IPS-18c (cell line): ENCODE results near the gene KIAA0319L.

Experiments used
- H3K4me3 ChIP-seq: 2 replicates; pipeline ENCODE4 v1.7.0; 2013; ENCODE audit warnings: low read depth, mild to moderate bottlenecking, low read length, moderate library complexity; ENCODE audit not compliant: insufficient read depth
- H3K9me3 ChIP-seq: one replicate; pipeline ENCODE4 v1.6.1; 2013; ENCODE audit warnings: mild to moderate bottlenecking, low read length, moderate library complexity; ENCODE audit not compliant: control insufficient read depth, insufficient read depth

KIAA0319L gene

DNA sequence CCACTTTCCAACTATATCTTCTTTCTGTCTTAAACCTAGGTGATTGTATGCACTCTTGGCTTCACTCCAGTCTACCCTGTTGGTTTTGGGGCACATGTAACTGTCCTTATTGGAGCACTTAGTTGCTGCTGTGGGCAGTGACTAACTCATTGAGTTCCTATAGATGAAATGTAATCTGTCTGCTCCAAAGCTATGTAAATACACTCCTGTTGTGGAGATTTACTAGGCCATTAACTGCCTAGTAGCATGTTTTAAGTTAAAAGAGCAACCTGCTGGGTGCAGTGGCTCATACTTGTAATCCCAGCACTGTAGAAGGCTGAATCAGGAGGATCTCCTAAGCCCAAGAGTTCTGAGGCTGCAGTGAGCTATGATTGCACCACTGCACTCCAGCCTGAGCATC is 151.1 kb downstream of the KIAA0319L start:
- no peak overlapping the region for H3K4me3 ChIP-seq
- no peaks in the 10 kb centered on the region for H3K9me3 ChIP-seq

DNA sequence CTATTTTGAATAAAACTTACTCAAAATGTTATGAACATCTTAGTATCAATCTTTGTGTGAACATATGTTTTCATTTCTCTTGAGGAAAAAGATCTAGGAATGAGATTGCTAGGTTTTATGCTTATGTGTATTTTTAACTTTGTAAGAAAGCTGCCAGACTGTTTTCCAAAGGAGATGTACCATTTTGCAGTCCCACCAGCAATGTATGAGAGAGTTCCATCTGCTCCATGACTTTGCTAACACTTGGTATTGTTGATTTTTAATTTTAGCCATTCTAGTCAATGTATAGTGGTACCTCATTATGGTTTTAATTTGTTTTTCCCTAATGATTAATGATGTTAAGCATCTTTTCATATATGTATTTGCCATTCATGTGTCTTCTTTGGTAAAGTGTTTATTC is 156.2 kb downstream of the KIAA0319L start:
- Histone ChIP-seq H3K9me3 (no peaks in the 10 kb centered on the region), H3K4me3 (no peak overlapping the region)

DNA sequence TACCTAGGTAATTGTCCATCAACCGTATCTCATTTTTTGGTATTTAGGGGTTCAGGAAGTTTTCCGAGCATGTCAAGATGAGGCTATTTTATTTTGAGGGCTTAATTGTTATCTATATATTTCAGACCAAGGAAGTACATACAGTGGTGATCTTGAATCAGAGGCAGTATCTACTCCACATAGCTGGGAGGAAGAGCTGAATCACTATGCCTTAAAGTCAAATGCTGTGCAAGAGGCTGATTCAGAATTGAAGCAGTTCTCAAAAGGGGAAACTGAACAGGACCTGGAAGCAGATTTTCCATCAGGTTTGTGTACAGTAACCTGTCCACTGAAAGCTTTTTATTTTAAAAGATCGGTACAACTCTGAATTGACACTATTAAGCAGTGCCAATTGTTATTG is 158.5 kb downstream of the KIAA0319L start:
- Histone ChIP-seq H3K9me3 (no peaks in the 10 kb centered on the region), H3K4me3 (no peak overlapping the region)

DNA sequence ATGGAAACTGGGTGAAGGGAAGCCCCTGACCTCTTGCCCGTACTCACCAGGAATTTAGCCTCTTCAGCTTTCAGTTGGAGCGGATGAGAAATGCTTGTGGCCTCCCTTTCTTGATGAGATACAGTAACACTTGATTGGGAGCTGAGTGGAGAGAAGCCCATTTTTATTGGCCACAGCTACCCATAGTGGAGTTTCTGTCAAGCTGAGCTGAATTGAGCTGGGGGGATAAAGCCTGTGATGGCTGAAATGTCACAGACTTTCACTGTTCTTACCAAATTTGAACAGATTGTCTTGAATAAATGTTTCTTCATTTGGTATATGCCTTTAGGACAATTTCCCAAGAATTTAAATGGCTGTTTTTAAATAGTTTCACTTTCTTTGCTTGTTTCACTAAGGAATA is 162.8 kb downstream of the KIAA0319L start:
- no peak overlapping the region for H3K4me3 ChIP-seq
- H3K9me3 ChIP-seq, result no peaks in the 10 kb centered on the region

DNA sequence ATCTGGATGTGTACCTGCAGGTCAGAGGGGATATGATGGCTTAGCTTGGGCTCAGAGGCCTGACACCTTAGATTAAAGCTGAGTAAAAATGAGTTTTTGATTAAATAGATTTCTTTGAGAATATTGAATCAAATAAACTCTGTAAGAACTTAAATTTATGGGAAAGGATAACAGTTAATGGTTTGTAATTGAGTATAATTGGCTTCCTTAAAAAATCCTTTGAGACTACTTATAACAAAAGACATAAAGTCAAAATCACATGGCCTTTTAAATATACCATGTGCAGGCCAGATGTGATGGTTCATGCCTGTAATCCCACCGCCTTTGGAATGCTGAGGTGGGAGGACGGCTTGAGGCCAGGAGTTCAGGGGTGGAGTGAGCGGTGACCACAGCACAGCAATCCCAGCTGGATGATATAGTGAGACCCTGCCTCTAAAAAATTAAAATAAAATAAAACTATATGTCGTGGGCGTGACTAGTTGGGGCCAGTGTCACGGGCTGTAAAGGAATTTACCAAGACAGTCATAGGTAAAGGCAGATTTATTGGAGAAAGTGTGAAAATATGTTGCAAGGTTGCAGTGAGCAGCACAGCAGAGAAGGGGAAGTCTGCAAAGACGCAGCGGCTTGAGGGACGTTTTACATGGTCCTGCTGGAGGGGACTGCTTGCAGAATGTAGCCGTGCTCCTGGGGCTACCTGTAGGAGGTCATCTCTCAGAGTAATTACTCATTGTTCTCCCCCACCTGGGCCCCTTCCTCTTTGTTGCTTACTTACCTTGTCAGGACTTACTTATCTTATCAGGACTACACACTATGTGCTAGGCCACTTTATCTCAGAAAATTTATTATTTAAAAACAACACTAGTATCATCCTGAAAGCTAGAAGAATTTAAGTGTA is 166.4 kb downstream of the KIAA0319L start:
- no peaks in the 10 kb centered on the region for H3K9me3 ChIP-seq
- no peak overlapping the region for H3K4me3 ChIP-seq

DNA sequence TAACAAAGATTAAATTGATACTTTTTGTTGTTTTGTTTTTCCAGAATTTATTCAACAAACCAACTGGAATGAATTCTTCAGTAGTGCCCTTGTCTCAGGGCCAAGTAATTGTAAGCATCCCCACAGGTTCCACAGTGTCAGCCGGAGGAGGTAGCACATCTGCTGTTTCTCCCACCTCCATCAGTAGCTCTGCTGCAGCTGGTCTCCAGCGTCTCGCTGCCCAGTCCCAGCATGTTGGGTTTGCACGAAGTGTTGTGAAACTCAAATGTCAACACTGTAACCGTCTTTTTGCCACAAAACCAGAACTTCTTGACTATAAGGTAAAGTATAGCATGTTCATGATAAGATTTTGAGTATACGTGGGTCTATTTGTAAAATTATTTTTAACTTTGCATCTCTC is 170.2 kb downstream of the KIAA0319L start:
- H3K9me3 ChIP-seq, result no peaks in the 10 kb centered on the region
- no peak overlapping the region for H3K4me3 ChIP-seq

DNA sequence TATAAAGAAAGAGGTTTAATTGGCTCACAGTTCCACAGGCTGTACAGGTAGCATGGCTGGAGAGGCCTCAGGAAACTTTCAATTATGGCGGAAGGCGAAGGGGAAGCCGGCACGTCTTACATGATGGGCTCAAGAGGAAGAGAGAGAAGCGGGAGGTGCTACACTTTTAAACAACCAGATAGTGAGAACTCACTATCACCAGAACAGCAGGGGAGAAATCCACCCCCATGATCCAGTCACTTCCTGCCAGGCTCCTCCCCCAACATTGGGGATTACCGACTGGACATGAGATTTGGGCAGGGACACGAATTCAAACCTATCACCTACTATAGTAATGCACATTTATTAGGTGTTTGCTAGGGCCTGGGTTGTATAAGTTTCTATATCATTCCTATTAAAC is 170.9 kb downstream of the KIAA0319L start:
- Histone ChIP-seq H3K4me3 (no peak overlapping the region), H3K9me3 (no peaks in the 10 kb centered on the region)
